ENCODE data around the gene NANS.

DNA sequence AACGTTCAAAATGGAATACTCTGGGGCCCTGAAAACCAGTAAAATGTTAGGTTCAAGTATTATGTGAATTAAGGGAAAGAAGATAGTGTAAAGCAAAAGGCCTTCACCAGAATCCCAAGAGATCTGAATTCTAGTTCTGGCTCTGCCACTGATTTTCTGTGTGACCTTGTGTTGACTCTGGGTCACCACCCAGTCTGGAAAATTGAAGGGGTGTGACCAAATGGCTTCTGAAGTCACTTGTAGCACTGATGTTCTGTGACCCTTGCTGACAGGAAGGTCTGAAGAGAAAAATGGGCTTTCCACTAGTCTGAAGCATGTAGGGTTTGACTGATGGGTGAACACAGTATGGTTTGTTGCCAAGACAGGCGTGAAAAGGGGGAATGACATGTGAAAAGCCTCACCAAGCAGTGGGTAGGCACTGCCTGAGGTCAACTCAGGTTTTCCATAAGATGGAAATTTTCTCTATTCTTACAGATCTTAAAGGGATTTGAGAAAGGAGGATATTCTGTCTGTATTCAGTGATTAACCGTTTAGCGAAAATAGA is 40.3 kb upstream of the NANS start:
- TF ChIP-seq, protein P1, sequence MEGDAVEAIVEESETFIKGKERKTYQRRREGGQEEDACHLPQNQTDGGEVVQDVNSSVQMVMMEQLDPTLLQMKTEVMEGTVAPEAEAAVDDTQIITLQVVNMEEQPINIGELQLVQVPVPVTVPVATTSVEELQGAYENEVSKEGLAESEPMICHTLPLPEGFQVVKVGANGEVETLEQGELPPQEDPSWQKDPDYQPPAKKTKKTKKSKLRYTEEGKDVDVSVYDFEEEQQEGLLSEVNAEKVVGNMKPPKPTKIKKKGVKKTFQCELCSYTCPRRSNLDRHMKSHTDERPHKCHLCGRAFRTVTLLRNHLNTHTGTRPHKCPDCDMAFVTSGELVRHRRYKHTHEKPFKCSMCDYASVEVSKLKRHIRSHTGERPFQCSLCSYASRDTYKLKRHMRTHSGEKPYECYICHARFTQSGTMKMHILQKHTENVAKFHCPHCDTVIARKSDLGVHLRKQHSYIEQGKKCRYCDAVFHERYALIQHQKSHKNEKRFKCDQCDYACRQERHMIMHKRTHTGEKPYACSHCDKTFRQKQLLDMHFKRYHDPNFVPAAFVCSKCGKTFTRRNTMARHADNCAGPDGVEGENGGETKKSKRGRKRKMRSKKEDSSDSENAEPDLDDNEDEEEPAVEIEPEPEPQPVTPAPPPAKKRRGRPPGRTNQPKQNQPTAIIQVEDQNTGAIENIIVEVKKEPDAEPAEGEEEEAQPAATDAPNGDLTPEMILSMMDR (IDR thresholded peaks at IDR 0.05 in 2 of 3, conservative IDR thresholded peaks at IDR 0.05 in 1 of 3; ENCODE audit: borderline replicate concordance in 1 of 3, insufficient read depth in 1 of 3, low read depth in 2 of 3, low read length in 2 of 3), result no peak
- no peak for TF ChIP-seq EZH2 (IDR thresholded peaks at IDR 0.05)
- TF ChIP-seq, protein P2, sequence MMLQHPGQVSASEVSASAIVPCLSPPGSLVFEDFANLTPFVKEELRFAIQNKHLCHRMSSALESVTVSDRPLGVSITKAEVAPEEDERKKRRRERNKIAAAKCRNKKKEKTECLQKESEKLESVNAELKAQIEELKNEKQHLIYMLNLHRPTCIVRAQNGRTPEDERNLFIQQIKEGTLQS (IDR thresholded peaks at IDR 0.05), result no peak
- no peak for TF ChIP-seq SIN3A (IDR thresholded peaks at IDR 0.05; ENCODE audit: low read depth)
- TF ChIP-seq POLR2A (IDR thresholded peaks at IDR 0.05; ENCODE audit: borderline replicate concordance, extremely low read depth, insufficient read depth, insufficient read length), result no peak
- no peak for TF ChIP-seq SP1 (IDR thresholded peaks at IDR 0.05; ENCODE audit: low read depth)
- TF ChIP-seq YY1 (IDR thresholded peaks at IDR 0.05; ENCODE audit: extremely low read depth, insufficient replicate concordance, low read depth, low read length), result no peak
- no peak for TF ChIP-seq POLR2AphosphoS5 (IDR thresholded peaks at IDR 0.05; ENCODE audit: low read depth, low read length)
- no peak for TF ChIP-seq ZFX (IDR thresholded peaks at IDR 0.05)

Data from HCT116 (cell line).